ENCODE data around the gene MRPL37. TPM values are rescaled to one million over a fixed set of nuclear protein-coding genes. Genes with fewer than 3 reads are reported as not detected.

The MRPL37 gene
- total RNA-seq, 4 donors from 2014 or later, result 63.2 to 83.3 (median 75.3) TPM

DNA sequence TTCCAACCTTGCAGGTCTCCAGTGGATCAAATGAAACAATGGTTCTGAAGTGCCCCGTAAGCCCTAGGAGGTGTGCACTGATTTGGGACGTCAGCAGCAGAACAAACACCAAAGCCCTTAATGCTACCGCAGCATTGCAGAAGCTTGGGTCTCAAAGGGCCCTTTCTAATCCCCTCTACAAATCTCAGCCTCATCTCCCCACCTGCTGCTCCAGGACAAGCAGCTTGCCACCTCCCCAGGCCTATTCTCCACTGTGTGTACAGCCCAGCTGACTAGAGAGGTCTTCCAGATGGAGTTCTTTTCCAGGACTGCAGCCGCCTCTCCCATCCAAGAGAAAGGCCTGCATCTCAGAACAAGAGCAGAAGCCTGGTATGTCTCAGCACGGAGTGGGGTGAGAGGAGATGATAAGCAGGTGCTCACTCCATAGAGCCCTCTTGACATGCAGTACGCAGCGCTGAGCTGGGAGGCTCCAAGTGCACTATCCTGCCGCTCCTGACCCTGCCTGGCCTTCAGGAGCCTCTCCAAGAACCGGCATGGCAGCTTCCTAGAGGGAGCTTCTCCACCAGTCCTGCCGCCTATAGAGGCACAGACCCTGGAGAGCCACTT is 46.3 kb downstream of the MRPL37 start:
- Histone ChIP-seq H3K27ac (no peak overlapping the region), H3K4me1 (peaks cover 15% of the 10 kb centered on the region), H3K9me3 (no peaks in the 10 kb centered on the region), H3K4me3 (no peak overlapping the region), H3K36me3 (peaks cover 55% of the 10 kb centered on the region), H3K27me3 (no peaks in the 10 kb centered on the region)
- DNase-seq (ENCODE audit: low spot score in 2 of 2), result no peak
- WGBS, result 89% methylated on average over 10 of the region's 10 CpGs
- TF ChIP-seq POLR2A (IDR thresholded peaks at IDR 0.05), result no peak
- no peak for TF ChIP-seq EP300 (IDR thresholded peaks at IDR 0.05)
- no peak for TF ChIP-seq POLR2AphosphoS5 (IDR thresholded peaks at IDR 0.05)
- TF ChIP-seq, protein P1, sequence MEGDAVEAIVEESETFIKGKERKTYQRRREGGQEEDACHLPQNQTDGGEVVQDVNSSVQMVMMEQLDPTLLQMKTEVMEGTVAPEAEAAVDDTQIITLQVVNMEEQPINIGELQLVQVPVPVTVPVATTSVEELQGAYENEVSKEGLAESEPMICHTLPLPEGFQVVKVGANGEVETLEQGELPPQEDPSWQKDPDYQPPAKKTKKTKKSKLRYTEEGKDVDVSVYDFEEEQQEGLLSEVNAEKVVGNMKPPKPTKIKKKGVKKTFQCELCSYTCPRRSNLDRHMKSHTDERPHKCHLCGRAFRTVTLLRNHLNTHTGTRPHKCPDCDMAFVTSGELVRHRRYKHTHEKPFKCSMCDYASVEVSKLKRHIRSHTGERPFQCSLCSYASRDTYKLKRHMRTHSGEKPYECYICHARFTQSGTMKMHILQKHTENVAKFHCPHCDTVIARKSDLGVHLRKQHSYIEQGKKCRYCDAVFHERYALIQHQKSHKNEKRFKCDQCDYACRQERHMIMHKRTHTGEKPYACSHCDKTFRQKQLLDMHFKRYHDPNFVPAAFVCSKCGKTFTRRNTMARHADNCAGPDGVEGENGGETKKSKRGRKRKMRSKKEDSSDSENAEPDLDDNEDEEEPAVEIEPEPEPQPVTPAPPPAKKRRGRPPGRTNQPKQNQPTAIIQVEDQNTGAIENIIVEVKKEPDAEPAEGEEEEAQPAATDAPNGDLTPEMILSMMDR (IDR thresholded peaks at IDR 0.05), result no peak

DNA sequence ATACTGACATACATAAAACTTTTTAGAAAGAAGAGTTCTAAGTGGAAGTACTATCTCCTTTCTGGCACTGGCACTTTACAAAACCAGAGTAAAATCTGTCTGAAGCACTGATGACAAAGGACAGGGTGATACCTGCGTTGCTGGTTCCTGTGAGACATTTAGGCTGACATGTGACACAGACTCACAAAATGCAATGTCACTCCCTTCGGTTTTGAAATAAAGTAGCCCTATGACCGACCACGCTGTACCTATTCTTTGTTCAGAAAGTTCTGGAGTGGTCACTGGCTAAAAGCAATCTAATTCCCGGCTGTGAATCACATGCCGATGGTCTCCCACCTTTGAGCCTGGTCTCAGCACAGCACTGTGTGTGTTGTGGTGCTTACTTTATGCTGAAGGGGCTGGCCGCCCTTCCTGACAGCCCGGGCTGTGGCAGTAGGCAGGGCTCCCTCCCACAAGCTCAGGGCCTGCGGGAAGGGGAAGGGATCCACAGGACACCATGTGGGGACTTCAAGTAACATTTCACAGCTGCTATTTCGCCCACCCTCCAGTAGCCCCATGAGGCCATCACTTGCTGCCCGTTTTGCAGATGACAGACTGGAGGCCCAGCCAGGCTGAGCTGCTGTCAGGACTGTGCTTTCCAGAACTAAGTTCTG is 48.0 kb downstream of the MRPL37 start:
- Histone ChIP-seq H3K4me3 (no peak overlapping the region), H3K9me3 (no peaks in the 10 kb centered on the region), H3K36me3 (peaks cover 48% of the 10 kb centered on the region), H3K27ac (no peak overlapping the region), H3K27me3 (no peaks in the 10 kb centered on the region), H3K4me1 (peaks cover 16% of the 10 kb centered on the region)
- WGBS, result 90% methylated on average over 5 of the region's 11 CpGs
- DNase-seq (ENCODE audit: low spot score in 2 of 2), result no peak
- TF ChIP-seq POLR2A (IDR thresholded peaks at IDR 0.05), result no peak
- TF ChIP-seq POLR2AphosphoS5 (IDR thresholded peaks at IDR 0.05), result no peak
- TF ChIP-seq, protein P1 (IDR thresholded peaks at IDR 0.05), result no peak

DNA sequence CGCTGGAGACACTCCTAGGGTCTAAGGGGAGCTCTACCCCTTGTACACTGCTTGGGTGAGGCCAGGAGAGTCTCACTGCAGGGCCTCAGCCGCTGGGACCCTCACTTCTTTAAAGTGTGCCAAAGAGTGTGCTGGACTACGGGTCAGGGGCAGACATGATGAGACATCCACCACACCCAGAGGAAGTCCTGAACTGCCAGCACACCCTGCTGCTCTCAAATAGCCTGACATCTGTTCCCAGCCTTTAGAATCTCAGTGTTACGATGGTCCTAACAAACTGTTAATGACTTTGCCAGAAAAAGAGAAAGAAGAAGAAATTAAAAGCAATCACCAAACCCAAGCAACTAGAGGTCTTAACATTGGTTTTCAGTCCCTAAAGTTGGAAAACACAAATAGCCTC is 49.0 kb downstream of the MRPL37 start:
- DNase-seq (ENCODE audit: low spot score in 2 of 2), result no peak
- Histone ChIP-seq H3K36me3 (peaks cover 47% of the 10 kb centered on the region), H3K4me3 (no peak overlapping the region), H3K9me3 (no peaks in the 10 kb centered on the region), H3K27me3 (no peaks in the 10 kb centered on the region), H3K27ac (peak overlapping the region; percentile 85), H3K4me1 (peaks cover 25% of the 10 kb centered on the region)
- 63% methylated on average over 4 of the region's 4 CpGs for WGBS
- TF ChIP-seq EP300 (IDR thresholded peaks at IDR 0.05) (no peak), POLR2AphosphoS5 (IDR thresholded peaks at IDR 0.05) (no peak), POLR2A (IDR thresholded peaks at IDR 0.05) (no peak)
- TF ChIP-seq, protein P1 (IDR thresholded peaks at IDR 0.05), result no peak

DNA sequence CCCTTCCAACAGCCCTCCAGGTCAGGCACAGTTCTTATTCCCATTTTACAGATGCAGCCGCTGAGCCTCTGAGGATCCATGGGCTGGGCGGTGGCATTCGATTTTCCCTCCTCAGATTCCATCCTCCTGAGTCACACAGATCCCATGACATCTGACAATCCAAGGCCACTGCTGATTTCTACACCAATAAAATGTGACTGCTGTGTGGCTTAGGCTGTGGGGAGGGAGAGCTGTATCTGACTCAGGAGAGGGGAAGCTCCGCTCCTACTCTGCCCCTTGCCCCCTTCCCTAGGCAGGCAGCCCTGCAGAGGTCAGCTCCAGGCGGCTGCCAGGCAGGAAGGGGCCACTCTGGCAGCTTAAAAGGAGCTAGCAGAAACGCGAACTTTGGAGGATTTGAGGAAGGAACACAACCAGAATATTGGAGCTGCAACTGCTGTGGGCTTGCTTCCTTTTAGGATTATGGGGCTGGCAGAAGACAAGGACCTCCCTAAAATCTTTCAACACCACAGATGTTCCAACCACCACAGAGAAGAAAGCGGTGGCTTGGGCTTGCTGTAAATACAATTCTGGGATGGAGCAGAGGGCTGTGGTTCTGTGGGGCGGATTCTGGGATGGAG is 50.0 kb downstream of the MRPL37 start:
- TF ChIP-seq POLR2AphosphoS5 (IDR thresholded peaks at IDR 0.05) (peak in 1 of 3 donors; percentile 43), EP300 (IDR thresholded peaks at IDR 0.05) (no peak)
- peaks cover 29% of the 10 kb centered on the region for H3K4me1 ChIP-seq
- DNase-seq (ENCODE audit: low spot score in 2 of 2), result no peak
- H3K9me3 ChIP-seq, result no peaks in the 10 kb centered on the region
- WGBS, result 65% methylated on average over 9 of the region's 9 CpGs
- H3K27me3 ChIP-seq, result no peaks in the 10 kb centered on the region
- no peak overlapping the region for H3K4me3 ChIP-seq
- peaks cover 40% of the 10 kb centered on the region for H3K36me3 ChIP-seq
- H3K27ac ChIP-seq, result peak overlapping the region; percentile 85

DNA sequence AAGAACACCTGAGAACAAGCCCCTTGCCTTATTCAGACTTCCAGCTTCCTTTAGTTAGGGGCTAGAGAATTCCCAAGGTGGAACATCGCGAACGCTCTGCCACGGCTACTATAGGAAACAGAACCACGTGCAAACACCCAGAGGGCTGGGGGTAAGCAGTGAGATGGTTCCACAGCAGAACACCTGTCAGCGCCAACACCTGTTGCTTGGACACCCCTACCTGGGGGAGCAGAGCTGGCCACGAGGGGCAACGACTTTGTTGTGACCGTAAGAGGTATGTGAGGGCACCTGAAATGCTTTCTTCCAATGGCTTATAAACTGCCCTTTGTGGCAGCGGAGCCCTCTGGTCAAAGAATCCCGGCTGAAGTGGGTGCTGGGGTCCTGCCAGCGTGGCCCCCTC is 50.7 kb downstream of the MRPL37 start:
- Histone ChIP-seq H3K36me3 (peaks cover 35% of the 10 kb centered on the region), H3K4me3 (no peak overlapping the region), H3K4me1 (peaks cover 29% of the 10 kb centered on the region), H3K9me3 (no peaks in the 10 kb centered on the region), H3K27ac (peak overlapping the region; percentile 85), H3K27me3 (no peaks in the 10 kb centered on the region)
- no peak for DNase-seq (ENCODE audit: low spot score in 2 of 2)
- TF ChIP-seq EP300 (IDR thresholded peaks at IDR 0.05) (no peak), POLR2A (IDR thresholded peaks at IDR 0.05) (no peak), POLR2AphosphoS5 (IDR thresholded peaks at IDR 0.05) (no peak)
- TF ChIP-seq, protein P1 (IDR thresholded peaks at IDR 0.05), result no peak
- 81% methylated on average over 9 of the region's 12 CpGs for WGBS

Measured in suprapubic skin (tissue), 4 donors.